HepG2 (cell line): ENCODE measurements around the gene CD300A. TPM values are rescaled to one million over a fixed set of nuclear protein-coding genes. Genes with fewer than 3 reads are reported as not detected.
A peak's percentile ranks its signal among the peaks of the same experiment; 100 is the strongest.

Experiments
- AHR ChIP-seq: IDR thresholded peaks from 2 replicates; pipeline ENCODE4 v1.6.1; 2018; ENCODE audit warnings: missing genetic modification reagents, missing compliant biosample characterization
- EED ChIP-seq: sonication (generic); formaldehyde crosslinking; IDR thresholded peaks from 2 replicates; pipeline ENCODE4 v1.5.0; 2020; ENCODE audit warnings: mild to moderate bottlenecking, missing genetic modification reagents
- IRX3 ChIP-seq: sonication (generic); formaldehyde crosslinking; IDR thresholded peaks from 2 replicates; pipeline ENCODE4 v1.8.1; 2023; ENCODE audit warnings: mild to moderate bottlenecking, low read depth, missing genetic modification reagents, borderline replicate concordance
- NCOA5 ChIP-seq: sonication (generic); formaldehyde crosslinking; IDR thresholded peaks from 2 replicates; pipeline ENCODE4 v1.4.0; 2020; ENCODE audit warnings: missing genetic modification reagents
- NCOR1 ChIP-seq: fragments of 200-600 bp; sonication (generic); IDR thresholded peaks from 2 replicates; pipeline ENCODE4 v1.7.0; 2017; ENCODE audit warnings: antibody characterized with exemption, low read length, borderline replicate concordance
- RFXAP ChIP-seq: sonication (generic); formaldehyde crosslinking; IDR thresholded peaks from 2 replicates; pipeline ENCODE4 v1.4.0; 2020; ENCODE audit warnings: missing genetic modification reagents, borderline replicate concordance
- TFAP4 ChIP-seq: sonication (generic); IDR thresholded peaks from 2 replicates; pipeline ENCODE4 v1.6.1; 2016; ENCODE audit warnings: low read depth, borderline replicate concordance
- ZBTB26 ChIP-seq: IDR thresholded peaks from 2 replicates; pipeline ENCODE4 v1.6.1; 2016; ENCODE audit warnings: missing compliant biosample characterization, missing genetic modification reagents, borderline replicate concordance
- ZNF230 ChIP-seq: sonication (generic); formaldehyde crosslinking; IDR thresholded peaks from 2 replicates; pipeline ENCODE4 v1.4.0; 2020; ENCODE audit warnings: mild to moderate bottlenecking, missing genetic modification reagents
- ZNF235 ChIP-seq: sonication (generic); formaldehyde crosslinking; IDR thresholded peaks from 2 replicates; pipeline ENCODE4 v1.8.1; 2023; ENCODE audit warnings: mild to moderate bottlenecking, missing genetic modification reagents, borderline replicate concordance
- ZNF562 ChIP-seq: sonication (generic); formaldehyde crosslinking; IDR thresholded peaks from 2 replicates; pipeline ENCODE4 v1.8.0; 2022; ENCODE audit warnings: missing genetic modification reagents, borderline replicate concordance
- ZNF709 ChIP-seq: sonication (generic); formaldehyde crosslinking; IDR thresholded peaks from 2 replicates; pipeline ENCODE4 v1.5.0; 2020; ENCODE audit warnings: mild to moderate bottlenecking, missing genetic modification reagents
- ZNF883 ChIP-seq: sonication (generic); formaldehyde crosslinking; IDR thresholded peaks from 2 replicates; pipeline ENCODE4 v1.5.1; 2020; ENCODE audit warnings: mild to moderate bottlenecking, missing genetic modification reagents; ENCODE audit errors: not compliant biosample characterization
- ZSCAN30 ChIP-seq: sonication (generic); formaldehyde crosslinking; IDR thresholded peaks from 2 replicates; pipeline ENCODE4 v1.5.0; 2020; ENCODE audit warnings: mild to moderate bottlenecking, missing genetic modification reagents
- polyA plus RNA-seq, 8 experiments: library from polyadenylated mRNA; depleted of rRNA in 3 of 8; stranded (reverse) in 7 of 8; unstranded in 1 of 8; fragments of >200 nt; fragmentation: Illumina TruSeq in 4 of 8; extraction: Trizol in 4 of 8; gene quantifications; 2 replicates each; pipeline versions ENCODE4 v1.2.1 to v1.2.3, GENCODE V29; 2011 to 2016; ENCODE audit warnings: low read depth in 4 of 8, missing spikeins in 1 of 8, mixed read lengths in 1 of 8; ENCODE audit not compliant: insufficient read depth in 1 of 8
- total RNA-seq, 5 experiments: library from RNA; depleted of rRNA; stranded (reverse); fragments of >200 nt; fragmentation: Illumina TruSeq; extraction: Trizol; gene quantifications; 2 replicates each; pipeline ENCODE4 v1.2.3, GENCODE V29; 2016; ENCODE audit warnings: low read depth in 1 of 5
- TF ChIP-seq, protein P1 (sequence below): IDR thresholded peaks from 2 replicates; pipeline ENCODE4 v1.6.1; 2016
- TF ChIP-seq, protein P2 (sequence below): sonication (generic); formaldehyde crosslinking; conservative IDR thresholded peaks from 2 replicates; pipeline ENCODE4 v1.5.0; 2020; ENCODE audit warnings: missing genetic modification reagents
- TF ChIP-seq, protein P3 (sequence below): sonication (generic); formaldehyde crosslinking; IDR thresholded peaks from 2 replicates; pipeline ENCODE4 v1.4.0; 2020; ENCODE audit warnings: missing genetic modification reagents, mild to moderate bottlenecking, borderline replicate concordance
- TF ChIP-seq, protein P4 (sequence below): IDR thresholded peaks from 2 replicates; pipeline ENCODE4 v1.6.1; 2018; ENCODE audit warnings: missing genetic modification reagents, mild to moderate bottlenecking, missing compliant biosample characterization

CD300A gene
- total and polyA plus RNA-seq, 2 of the 13 experiments (the other 11 are each of a cell fraction or from before 2014, with no cell fraction given) = not detected

DNA sequence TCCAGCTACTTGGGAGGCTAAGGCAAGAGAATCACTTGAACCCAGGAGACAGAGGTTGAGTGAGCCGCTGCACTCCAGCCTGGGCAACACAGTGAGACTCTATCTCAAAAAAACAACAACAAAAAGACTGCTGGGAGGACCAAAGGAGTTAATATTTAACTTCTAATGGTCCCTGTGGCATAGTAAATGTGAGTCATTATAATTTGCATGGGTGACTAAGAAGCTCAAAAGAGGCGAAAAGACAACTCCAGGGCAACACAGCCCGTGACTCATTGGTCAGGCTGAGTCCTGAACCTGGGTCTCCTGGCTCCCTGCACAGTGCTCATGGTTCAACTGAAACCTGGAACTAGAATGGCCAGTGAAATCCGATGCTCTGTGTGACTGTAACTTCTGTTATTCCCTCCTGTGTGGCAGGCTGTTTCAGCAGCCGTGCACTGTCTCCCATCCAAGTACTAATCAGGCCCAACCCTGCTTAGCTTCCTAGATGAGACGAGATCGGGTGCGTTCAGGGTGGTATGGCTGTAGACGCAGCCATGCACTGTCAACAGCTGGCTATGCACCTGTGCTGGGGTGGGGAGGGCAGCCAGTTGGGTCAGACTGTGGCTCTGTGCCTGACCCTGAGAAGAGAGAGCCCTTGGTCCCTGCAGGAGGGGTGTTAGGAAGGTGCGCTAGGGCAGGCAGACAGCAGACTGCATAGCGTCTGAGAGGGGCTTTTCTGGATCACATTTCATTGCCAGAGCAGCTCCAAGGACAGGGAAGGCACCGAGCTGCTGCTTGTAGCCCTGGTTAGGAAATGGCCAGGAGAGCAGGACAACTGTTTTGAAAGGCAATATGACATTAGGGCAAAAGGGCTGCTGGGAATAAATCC lies 49.0 kb upstream of the CD300A start (continued):
- TF ChIP-seq, protein P1, sequence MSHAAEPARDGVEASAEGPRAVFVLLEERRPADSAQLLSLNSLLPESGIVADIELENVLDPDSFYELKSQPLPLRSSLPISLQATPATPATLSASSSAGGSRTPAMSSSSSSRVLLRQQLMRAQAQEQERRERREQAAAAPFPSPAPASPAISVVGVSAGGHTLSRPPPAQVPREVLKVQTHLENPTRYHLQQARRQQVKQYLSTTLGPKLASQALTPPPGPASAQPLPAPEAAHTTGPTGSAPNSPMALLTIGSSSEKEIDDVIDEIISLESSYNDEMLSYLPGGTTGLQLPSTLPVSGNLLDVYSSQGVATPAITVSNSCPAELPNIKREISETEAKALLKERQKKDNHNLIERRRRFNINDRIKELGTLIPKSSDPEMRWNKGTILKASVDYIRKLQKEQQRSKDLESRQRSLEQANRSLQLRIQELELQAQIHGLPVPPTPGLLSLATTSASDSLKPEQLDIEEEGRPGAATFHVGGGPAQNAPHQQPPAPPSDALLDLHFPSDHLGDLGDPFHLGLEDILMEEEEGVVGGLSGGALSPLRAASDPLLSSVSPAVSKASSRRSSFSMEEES (CRISPR knock-in tag) = no peak
- TF ChIP-seq ZNF883 = no peak
- TF ChIP-seq ZNF562 = no peak
- peak; percentile 88; the same call in 1 of the 2 replicates for TF ChIP-seq TFAP4
- TF ChIP-seq ZNF709 (CRISPR knock-in tag) = no peak
- TF ChIP-seq IRX3 (CRISPR knock-in tag) = peak; percentile 51; the same call in 1 of the 2 replicates
- no peak; the same call in 1 of the 2 replicates for TF ChIP-seq RFXAP (CRISPR knock-in tag)
- no peak for TF ChIP-seq ZSCAN30 (CRISPR knock-in tag)
- TF ChIP-seq ZBTB26 (CRISPR knock-in tag) = peak; percentile 93
- TF ChIP-seq, protein P2, sequence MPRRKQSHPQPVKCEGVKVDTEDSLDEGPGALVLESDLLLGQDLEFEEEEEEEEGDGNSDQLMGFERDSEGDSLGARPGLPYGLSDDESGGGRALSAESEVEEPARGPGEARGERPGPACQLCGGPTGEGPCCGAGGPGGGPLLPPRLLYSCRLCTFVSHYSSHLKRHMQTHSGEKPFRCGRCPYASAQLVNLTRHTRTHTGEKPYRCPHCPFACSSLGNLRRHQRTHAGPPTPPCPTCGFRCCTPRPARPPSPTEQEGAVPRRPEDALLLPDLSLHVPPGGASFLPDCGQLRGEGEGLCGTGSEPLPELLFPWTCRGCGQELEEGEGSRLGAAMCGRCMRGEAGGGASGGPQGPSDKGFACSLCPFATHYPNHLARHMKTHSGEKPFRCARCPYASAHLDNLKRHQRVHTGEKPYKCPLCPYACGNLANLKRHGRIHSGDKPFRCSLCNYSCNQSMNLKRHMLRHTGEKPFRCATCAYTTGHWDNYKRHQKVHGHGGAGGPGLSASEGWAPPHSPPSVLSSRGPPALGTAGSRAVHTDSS (CRISPR knock-in tag) = no peak
- no peak for TF ChIP-seq ZNF230 (CRISPR knock-in tag)
- TF ChIP-seq, protein P3, sequence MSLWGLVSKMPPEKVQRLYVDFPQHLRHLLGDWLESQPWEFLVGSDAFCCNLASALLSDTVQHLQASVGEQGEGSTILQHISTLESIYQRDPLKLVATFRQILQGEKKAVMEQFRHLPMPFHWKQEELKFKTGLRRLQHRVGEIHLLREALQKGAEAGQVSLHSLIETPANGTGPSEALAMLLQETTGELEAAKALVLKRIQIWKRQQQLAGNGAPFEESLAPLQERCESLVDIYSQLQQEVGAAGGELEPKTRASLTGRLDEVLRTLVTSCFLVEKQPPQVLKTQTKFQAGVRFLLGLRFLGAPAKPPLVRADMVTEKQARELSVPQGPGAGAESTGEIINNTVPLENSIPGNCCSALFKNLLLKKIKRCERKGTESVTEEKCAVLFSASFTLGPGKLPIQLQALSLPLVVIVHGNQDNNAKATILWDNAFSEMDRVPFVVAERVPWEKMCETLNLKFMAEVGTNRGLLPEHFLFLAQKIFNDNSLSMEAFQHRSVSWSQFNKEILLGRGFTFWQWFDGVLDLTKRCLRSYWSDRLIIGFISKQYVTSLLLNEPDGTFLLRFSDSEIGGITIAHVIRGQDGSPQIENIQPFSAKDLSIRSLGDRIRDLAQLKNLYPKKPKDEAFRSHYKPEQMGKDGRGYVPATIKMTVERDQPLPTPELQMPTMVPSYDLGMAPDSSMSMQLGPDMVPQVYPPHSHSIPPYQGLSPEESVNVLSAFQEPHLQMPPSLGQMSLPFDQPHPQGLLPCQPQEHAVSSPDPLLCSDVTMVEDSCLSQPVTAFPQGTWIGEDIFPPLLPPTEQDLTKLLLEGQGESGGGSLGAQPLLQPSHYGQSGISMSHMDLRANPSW (CRISPR knock-in tag) = no peak
- no peak for TF ChIP-seq EED (CRISPR knock-in tag)
- TF ChIP-seq NCOR1 = no peak
- no peak for TF ChIP-seq NCOA5
- TF ChIP-seq ZNF235 (CRISPR knock-in tag) = no peak
- TF ChIP-seq AHR (CRISPR knock-in tag) = no peak
- TF ChIP-seq, protein P4, sequence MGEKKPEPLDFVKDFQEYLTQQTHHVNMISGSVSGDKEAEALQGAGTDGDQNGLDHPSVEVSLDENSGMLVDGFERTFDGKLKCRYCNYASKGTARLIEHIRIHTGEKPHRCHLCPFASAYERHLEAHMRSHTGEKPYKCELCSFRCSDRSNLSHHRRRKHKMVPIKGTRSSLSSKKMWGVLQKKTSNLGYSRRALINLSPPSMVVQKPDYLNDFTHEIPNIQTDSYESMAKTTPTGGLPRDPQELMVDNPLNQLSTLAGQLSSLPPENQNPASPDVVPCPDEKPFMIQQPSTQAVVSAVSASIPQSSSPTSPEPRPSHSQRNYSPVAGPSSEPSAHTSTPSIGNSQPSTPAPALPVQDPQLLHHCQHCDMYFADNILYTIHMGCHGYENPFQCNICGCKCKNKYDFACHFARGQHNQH = no peak; the same call in 1 of the 2 replicates
